Neural progenitor cell (in vitro differentiated cells): ENCODE data around the gene PLIN3. TPM values are rescaled to one million over a fixed set of nuclear protein-coding genes. Genes with fewer than 3 reads are reported as not detected.
A peak's percentile ranks its signal among the peaks of the same experiment; 100 is the strongest.

ENCODE experiments used
- DNase-seq: peaks from one replicate; pipeline ENCODE4 v3.0.0-alpha.2; 2016; ENCODE audit warnings: low spot score
- H2AFZ ChIP-seq: fragments of 200-600 bp; sonication (generic); replicated peaks from 2 replicates; pipeline ENCODE4 v1.6.1; 2016; ENCODE audit warnings: antibody characterized with exemption
- H3F3A ChIP-seq: fragments of 200-600 bp; sonication (generic); 2 replicates; pipeline ENCODE4 v1.6.1; 2016; ENCODE audit warnings: antibody characterized with exemption, low read depth
- H3K27ac ChIP-seq: fragments of 200-600 bp; sonication (generic); 2 replicates; pipeline ENCODE4 v1.5.1; 2016; ENCODE audit warnings: mild to moderate bottlenecking
- H3K27me3 ChIP-seq: fragments of 200-600 bp; sonication (generic); 2 replicates; pipeline ENCODE4 v1.6.1; 2016; ENCODE audit warnings: mild to moderate bottlenecking, moderate library complexity
- H3K36me3 ChIP-seq: fragments of 200-600 bp; sonication (generic); 2 replicates; pipeline ENCODE4 v1.5.1; 2016
- H3K4me1 ChIP-seq: fragments of 200-600 bp; sonication (generic); 2 replicates; pipeline ENCODE4 v1.6.1; 2016; ENCODE audit warnings: mixed run types
- H3K4me2 ChIP-seq: fragments of 200-600 bp; sonication (generic); 2 replicates; pipeline ENCODE4 v1.6.1; 2016
- H3K4me3 ChIP-seq: fragments of 200-600 bp; sonication (generic); 2 replicates; pipeline ENCODE4 v1.5.1; 2016
- H3K79me2 ChIP-seq: fragments of 200-600 bp; sonication (generic); 2 replicates; pipeline ENCODE4 v1.6.1; 2016; ENCODE audit warnings: low read depth
- H3K9ac ChIP-seq: fragments of 200-600 bp; sonication (generic); 2 replicates; pipeline ENCODE4 v1.6.1; 2016
- H3K9me3 ChIP-seq: fragments of 200-600 bp; sonication (generic); 2 replicates; pipeline ENCODE4 v1.5.1; 2016; ENCODE audit warnings: low read depth
- H4K20me1 ChIP-seq: fragments of 200-600 bp; sonication (generic); 2 replicates; pipeline ENCODE4 v1.6.1; 2016; ENCODE audit warnings: low read depth
- H3K27ac Mint-ChIP-seq: 3 replicates; pipeline ENCODE4 v1.8.0; 2021; ENCODE audit warnings: mixed read lengths
- H3K27me3 Mint-ChIP-seq: 2 replicates; pipeline ENCODE4 v1.8.0; 2022; ENCODE audit warnings: low read depth, mild to moderate bottlenecking, inconsistent platforms, moderate library complexity, mixed read lengths; ENCODE audit not compliant: insufficient read depth
- H3K36me3 Mint-ChIP-seq: 3 replicates; pipeline ENCODE4 v1.8.0; 2021; ENCODE audit warnings: mixed read lengths
- H3K4me1 Mint-ChIP-seq: 3 replicates; pipeline ENCODE4 v1.8.0; 2021; ENCODE audit warnings: mixed read lengths
- H3K4me3 Mint-ChIP-seq: 3 replicates; pipeline ENCODE4 v1.8.0; 2021; ENCODE audit warnings: mild to moderate bottlenecking, moderate library complexity, mixed read lengths
- H3K9me3 Mint-ChIP-seq: 3 replicates; pipeline ENCODE4 v1.8.0; 2020; ENCODE audit warnings: mixed read lengths
- EZH2 ChIP-seq: fragments of 200-600 bp; sonication (generic); IDR thresholded peaks from 2 replicates; pipeline ENCODE4 v1.6.1; 2017; ENCODE audit warnings: antibody characterized with exemption, mild to moderate bottlenecking, moderate library complexity
- EZH2phosphoT487 ChIP-seq: fragments of 200-600 bp; sonication (generic); IDR thresholded peaks from 2 replicates; pipeline ENCODE4 v1.6.1; 2017; ENCODE audit warnings: antibody characterized with exemption
- total RNA-seq: library from RNA; depleted of rRNA; stranded (reverse); fragments of >200 nt; gene quantifications from 2 replicates; pipeline ENCODE4 v1.2.3, GENCODE V29; 2015; ENCODE audit warnings: low replicate concordance
- TF ChIP-seq, protein P1 (sequence below): fragments of 200-600 bp; sonication (generic); IDR thresholded peaks from 2 replicates; pipeline ENCODE4 v1.5.1; 2017; ENCODE audit warnings: antibody characterized with exemption, mild to moderate bottlenecking

PLIN3 gene
- total RNA-seq, 1 donor from 2014 or later, result 49.7 TPM

DNA sequence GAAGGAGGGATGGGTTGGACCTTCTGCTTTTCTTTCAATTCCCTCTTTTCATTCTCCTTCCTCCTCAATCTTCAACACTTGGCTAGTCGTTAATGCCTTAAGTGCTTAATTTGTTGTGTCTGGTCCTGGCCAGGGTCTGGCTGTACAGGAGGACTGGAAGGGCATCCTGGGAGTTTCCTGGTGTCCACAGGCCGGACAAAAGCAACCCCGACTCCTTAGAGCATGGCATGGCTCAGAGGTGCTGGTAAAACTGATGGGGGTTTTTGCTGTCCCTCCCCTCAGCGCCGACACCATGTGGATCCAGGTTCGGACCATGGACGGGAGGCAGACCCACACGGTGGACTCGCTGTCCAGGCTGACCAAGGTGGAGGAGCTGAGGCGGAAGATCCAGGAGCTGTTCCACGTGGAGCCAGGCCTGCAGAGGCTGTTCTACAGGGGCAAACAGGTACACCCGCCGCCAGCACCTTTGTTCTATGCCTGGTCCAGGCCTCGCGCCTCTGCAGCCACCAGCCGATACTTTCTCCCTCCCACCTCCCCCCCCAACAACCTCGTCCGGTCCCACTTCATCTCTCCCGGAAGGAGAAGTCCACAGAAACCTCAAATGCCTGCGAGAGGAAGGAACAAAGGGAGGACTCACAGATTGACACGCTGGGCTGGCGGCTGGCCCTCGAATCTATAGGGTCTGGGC, 43.3 kb upstream of the PLIN3 start:
- peak overlapping the region; percentile 29 for H3K9ac ChIP-seq
- no peak overlapping the region for H2AFZ ChIP-seq
- peak overlapping the region; percentile 96 for H3K4me3 ChIP-seq
- H3F3A ChIP-seq, result peaks cover 32% of the 10 kb centered on the region
- peak overlapping the region; percentile 96 for H3K4me2 ChIP-seq
- peak overlapping the region; percentile 27 for H3K27ac ChIP-seq
- no peaks in the 10 kb centered on the region for H3K9me3 ChIP-seq
- peaks cover 47% of the 10 kb centered on the region for H4K20me1 ChIP-seq
- H3K79me2 ChIP-seq, result peaks cover 59% of the 10 kb centered on the region
- H3K27me3 ChIP-seq, result peaks cover 4% of the 10 kb centered on the region
- H3K4me1 ChIP-seq, result peaks cover 23% of the 10 kb centered on the region
- peak; percentile 41 for DNase-seq
- H3K4me1 Mint-ChIP-seq, result peaks cover 42% of the 10 kb centered on the region
- TF ChIP-seq EZH2 (no peak), EZH2phosphoT487 (no peak)
- TF ChIP-seq, protein P1, sequence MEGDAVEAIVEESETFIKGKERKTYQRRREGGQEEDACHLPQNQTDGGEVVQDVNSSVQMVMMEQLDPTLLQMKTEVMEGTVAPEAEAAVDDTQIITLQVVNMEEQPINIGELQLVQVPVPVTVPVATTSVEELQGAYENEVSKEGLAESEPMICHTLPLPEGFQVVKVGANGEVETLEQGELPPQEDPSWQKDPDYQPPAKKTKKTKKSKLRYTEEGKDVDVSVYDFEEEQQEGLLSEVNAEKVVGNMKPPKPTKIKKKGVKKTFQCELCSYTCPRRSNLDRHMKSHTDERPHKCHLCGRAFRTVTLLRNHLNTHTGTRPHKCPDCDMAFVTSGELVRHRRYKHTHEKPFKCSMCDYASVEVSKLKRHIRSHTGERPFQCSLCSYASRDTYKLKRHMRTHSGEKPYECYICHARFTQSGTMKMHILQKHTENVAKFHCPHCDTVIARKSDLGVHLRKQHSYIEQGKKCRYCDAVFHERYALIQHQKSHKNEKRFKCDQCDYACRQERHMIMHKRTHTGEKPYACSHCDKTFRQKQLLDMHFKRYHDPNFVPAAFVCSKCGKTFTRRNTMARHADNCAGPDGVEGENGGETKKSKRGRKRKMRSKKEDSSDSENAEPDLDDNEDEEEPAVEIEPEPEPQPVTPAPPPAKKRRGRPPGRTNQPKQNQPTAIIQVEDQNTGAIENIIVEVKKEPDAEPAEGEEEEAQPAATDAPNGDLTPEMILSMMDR, result no peak
- H3K4me3 Mint-ChIP-seq, result peak overlapping the region; percentile 93
- no peak overlapping the region for H3K27ac Mint-ChIP-seq
- peaks cover 4% of the 10 kb centered on the region for H3K27me3 Mint-ChIP-seq
- no peaks in the 10 kb centered on the region for H3K9me3 Mint-ChIP-seq
- peaks cover 9% of the 10 kb centered on the region for H3K36me3 Mint-ChIP-seq
- no peaks in the 10 kb centered on the region for H3K36me3 ChIP-seq

DNA sequence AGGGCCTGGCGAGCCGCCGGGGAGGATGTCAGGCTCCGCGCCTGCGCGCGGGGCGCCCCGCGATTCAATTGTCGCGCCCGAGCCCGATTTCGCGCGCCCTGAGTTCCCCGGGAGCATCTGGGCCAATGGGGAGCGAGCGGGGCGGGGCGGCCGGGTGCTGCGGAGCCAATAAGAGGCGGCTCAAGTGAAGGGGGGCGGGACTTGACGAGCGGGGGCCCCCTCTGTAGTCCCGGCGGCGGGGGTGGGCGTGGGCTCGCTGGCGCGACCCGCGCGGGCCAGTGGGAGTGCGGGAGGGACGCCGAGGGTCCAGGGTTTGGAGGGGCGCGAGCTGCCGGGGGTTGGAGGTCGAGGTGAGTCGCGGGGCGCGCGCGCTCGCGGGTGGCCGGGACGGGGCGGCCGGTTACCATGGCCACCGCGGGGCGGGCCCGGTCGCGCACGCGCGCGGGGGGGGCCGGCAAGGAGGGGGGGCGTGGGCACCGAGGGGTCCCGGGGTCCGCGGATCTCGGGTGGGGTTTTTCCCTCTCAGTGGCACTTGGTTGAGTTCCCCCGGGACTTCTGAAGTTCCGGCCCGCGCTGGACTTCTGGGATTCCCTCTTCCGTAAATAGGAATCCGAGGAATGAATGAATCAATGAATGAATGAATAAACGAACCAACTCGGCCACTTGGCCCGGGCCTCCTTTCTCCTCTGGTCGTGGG, 42.6 kb upstream of the PLIN3 start:
- Histone ChIP-seq H3K27ac (no peak overlapping the region), H3K4me2 (peak overlapping the region; percentile 96), H3K79me2 (peaks cover 52% of the 10 kb centered on the region), H2AFZ (peak overlapping the region; percentile 81), H3K27me3 (peaks cover 4% of the 10 kb centered on the region), H4K20me1 (peaks cover 40% of the 10 kb centered on the region), H3K4me1 (peaks cover 23% of the 10 kb centered on the region), H3K9ac (peak overlapping the region; percentile 71), H3F3A (peaks cover 32% of the 10 kb centered on the region), H3K36me3 (no peaks in the 10 kb centered on the region), H3K4me3 (peak overlapping the region; percentile 96), H3K9me3 (no peaks in the 10 kb centered on the region)
- Mint-ChIP-seq H3K27ac (no peak overlapping the region), H3K36me3 (peaks cover 7% of the 10 kb centered on the region), H3K27me3 (peaks cover 3% of the 10 kb centered on the region), H3K9me3 (no peaks in the 10 kb centered on the region), H3K4me1 (peaks cover 41% of the 10 kb centered on the region), H3K4me3 (peak overlapping the region; percentile 93)
- TF ChIP-seq EZH2, result no peak
- no peak for TF ChIP-seq EZH2phosphoT487
- TF ChIP-seq, protein P1, result no peak
- peak; percentile 98 for DNase-seq

DNA sequence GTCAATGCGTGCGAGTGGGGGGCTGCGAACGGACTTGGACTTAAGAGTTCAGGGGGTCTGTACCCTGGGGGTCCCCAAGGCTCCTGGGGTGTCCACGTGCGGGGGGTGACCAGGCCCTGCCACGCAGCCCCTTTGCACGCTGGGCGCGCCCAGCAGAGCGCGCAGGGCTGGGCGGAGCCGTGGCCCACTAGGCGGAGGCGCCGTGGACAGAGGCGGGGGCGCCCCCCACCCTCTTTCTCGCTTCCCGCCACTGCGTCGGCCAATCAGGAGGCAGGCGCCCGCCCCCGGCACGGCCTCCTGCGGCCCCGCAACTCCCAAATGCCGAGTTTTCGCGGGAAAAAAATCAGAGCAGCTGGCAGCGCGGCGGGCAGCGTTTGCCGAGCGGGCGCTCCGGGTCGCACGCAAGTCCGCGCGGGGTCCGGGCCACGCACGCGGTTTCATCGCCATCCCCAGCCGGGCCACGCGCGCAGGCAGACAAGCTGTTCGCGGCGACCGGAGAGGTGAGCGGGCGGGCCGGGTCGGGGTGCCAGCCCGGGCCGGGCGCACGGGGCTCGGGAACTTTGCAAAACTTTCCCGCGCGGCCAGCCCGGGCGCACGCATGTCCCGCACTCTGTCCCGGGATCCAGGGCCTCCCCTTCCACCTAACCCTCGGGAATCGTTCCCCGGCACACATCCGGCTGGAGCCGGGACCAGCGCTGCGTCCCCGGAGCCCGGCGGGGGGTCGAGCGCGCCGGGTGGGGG, 41.9 kb upstream of the PLIN3 start, which contains the start of gene UHRF1:
Gene UHRF1 (plus strand): TSS at position 346 of the 741 bp plus-strand sequence. CDS start 1,385 bp downstream, outside the sequence.
- peak within 1 kb of the TSS; percentile 81 for H2AFZ ChIP-seq

More for the DNA sequence above, 41.9 kb upstream of the PLIN3 start, which contains the start of gene UHRF1:
- Mint-ChIP-seq H3K27me3 (peaks cover 7% of the 10 kb centered on the region), H3K4me3 (peak within 1 kb of the TSS; percentile 93), H3K4me1 (peaks cover 36% of the 10 kb centered on the region), H3K9me3 (no peaks in the 10 kb centered on the region), H3K27ac (peak within 1 kb of the TSS; percentile 22), H3K36me3 (peaks cover 4% of the 10 kb centered on the region)
- no peaks in the 10 kb centered on the region for H3K36me3 ChIP-seq
- peaks cover 23% of the 10 kb centered on the region for H3K4me1 ChIP-seq
- peaks cover 32% of the 10 kb centered on the region for H3F3A ChIP-seq
- TF ChIP-seq EZH2, result no peak
- no peak for TF ChIP-seq EZH2phosphoT487
- TF ChIP-seq, protein P1, result no peak
- peak within 1 kb of the TSS; percentile 96 for H3K4me3 ChIP-seq
- peak within 1 kb of the TSS; percentile 71 for H3K9ac ChIP-seq
- peak; percentile 58 for DNase-seq
- peaks cover 4% of the 10 kb centered on the region for H3K27me3 ChIP-seq
- no peaks in the 10 kb centered on the region for H3K9me3 ChIP-seq
- H3K27ac ChIP-seq, result no peak within 1 kb of the TSS
- peaks cover 33% of the 10 kb centered on the region for H4K20me1 ChIP-seq
- peak within 1 kb of the TSS; percentile 96 for H3K4me2 ChIP-seq
- peaks cover 44% of the 10 kb centered on the region for H3K79me2 ChIP-seq
